ENCODE measurements around the gene FADD. TPM values are rescaled to one million over a fixed set of nuclear protein-coding genes. Genes with fewer than 3 reads are reported as not detected.

The FADD gene
- polyA plus RNA-seq, 1 donor (not counting 4 experiments of a cell fraction or from before 2014, with no cell fraction given), result 33.7 TPM

DNA sequence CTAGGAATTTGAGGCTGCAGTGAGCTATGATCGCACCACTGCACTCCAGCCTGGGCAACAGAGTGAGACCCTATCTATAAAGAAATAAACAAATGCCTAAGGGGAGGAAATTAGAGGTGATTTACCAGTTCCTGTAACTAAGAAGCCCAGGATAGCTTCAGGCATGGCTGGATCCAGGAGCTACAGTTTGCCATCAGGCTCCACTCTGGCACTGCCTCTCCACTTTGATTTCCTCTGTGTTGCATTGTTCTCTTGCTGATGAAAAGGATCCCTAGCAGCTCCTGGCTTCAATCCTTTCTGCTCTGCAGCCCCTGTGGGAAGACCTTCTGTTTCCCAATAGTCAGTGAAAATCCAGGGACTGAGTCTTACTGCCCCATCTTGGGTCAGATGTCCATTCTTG is 20.1 kb upstream of the FADD start:
- no peaks in the 10 kb centered on the region for H3K9me3 ChIP-seq (ENCODE audit: control insufficient read depth, low read depth, low read length)
- no peak overlapping the region for H3K9ac ChIP-seq (ENCODE audit: control insufficient read depth, extremely low read depth, insufficient read depth, low read length)
- no peak overlapping the region for H3K4me2 ChIP-seq (ENCODE audit: control insufficient read depth, extremely low read depth, insufficient read depth, low read depth, low read length)
- no peak overlapping the region for H3K27ac ChIP-seq (ENCODE audit: control insufficient read depth, insufficient read depth, low read length)
- no peak for DNase-seq (ENCODE audit: low read depth, low spot score)
- no peaks in the 10 kb centered on the region for H4K20me1 ChIP-seq (ENCODE audit: control insufficient read depth, extremely low read depth, insufficient read depth, low read length)
- FAIRE-seq, result no peak
- H3K79me2 ChIP-seq (ENCODE audit: control insufficient read depth, insufficient read depth, low read length), result no peaks in the 10 kb centered on the region
- H2AFZ ChIP-seq (ENCODE audit: control insufficient read depth, low read length), result no peak overlapping the region
- no peaks in the 10 kb centered on the region for H3K27me3 ChIP-seq (ENCODE audit: control insufficient read depth, extremely low read depth, insufficient read depth, low read length)
- TF ChIP-seq, protein P1, sequence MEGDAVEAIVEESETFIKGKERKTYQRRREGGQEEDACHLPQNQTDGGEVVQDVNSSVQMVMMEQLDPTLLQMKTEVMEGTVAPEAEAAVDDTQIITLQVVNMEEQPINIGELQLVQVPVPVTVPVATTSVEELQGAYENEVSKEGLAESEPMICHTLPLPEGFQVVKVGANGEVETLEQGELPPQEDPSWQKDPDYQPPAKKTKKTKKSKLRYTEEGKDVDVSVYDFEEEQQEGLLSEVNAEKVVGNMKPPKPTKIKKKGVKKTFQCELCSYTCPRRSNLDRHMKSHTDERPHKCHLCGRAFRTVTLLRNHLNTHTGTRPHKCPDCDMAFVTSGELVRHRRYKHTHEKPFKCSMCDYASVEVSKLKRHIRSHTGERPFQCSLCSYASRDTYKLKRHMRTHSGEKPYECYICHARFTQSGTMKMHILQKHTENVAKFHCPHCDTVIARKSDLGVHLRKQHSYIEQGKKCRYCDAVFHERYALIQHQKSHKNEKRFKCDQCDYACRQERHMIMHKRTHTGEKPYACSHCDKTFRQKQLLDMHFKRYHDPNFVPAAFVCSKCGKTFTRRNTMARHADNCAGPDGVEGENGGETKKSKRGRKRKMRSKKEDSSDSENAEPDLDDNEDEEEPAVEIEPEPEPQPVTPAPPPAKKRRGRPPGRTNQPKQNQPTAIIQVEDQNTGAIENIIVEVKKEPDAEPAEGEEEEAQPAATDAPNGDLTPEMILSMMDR (optimal IDR thresholded peaks at IDR 0.05 in 1 of 3, IDR thresholded peaks at IDR 0.05 in 1 of 3, conservative IDR thresholded peaks at IDR 0.05 in 1 of 3; ENCODE audit: extremely low read depth in 1 of 3, insufficient read depth in 2 of 3, low read length in 3 of 3), result no peak
- no peak for TF ChIP-seq EZH2 (IDR thresholded peaks at IDR 0.05; ENCODE audit: low read length)
- peaks cover 0 to 8% of the 10 kb centered on the region in 2 experiments for H3K36me3 ChIP-seq (ENCODE audit: control insufficient read depth in 2 of 2, extremely low read depth in 1 of 2, insufficient read depth in 2 of 2, low read length in 2 of 2)
- no peaks in the 10 kb centered on the region for H3K4me1 ChIP-seq (ENCODE audit: control insufficient read depth, extremely low read depth, insufficient read depth, low read length)
- dilution Hi-C loops (cut with MboI; ENCODE audit: extremely low pct_ligation_motif_present, low sequenced_read_pairs), result no loop called here
- H3K4me3 ChIP-seq (ENCODE audit: control insufficient read depth in 2 of 3, extremely low read depth in 1 of 3, insufficient read depth in 2 of 3, low read depth in 1 of 3, low read length in 3 of 3), result no peak overlapping the region
- H3K9me1 ChIP-seq (ENCODE audit: control insufficient read depth, extremely low read depth, insufficient read depth, low read length), result no peaks in the 10 kb centered on the region

DNA sequence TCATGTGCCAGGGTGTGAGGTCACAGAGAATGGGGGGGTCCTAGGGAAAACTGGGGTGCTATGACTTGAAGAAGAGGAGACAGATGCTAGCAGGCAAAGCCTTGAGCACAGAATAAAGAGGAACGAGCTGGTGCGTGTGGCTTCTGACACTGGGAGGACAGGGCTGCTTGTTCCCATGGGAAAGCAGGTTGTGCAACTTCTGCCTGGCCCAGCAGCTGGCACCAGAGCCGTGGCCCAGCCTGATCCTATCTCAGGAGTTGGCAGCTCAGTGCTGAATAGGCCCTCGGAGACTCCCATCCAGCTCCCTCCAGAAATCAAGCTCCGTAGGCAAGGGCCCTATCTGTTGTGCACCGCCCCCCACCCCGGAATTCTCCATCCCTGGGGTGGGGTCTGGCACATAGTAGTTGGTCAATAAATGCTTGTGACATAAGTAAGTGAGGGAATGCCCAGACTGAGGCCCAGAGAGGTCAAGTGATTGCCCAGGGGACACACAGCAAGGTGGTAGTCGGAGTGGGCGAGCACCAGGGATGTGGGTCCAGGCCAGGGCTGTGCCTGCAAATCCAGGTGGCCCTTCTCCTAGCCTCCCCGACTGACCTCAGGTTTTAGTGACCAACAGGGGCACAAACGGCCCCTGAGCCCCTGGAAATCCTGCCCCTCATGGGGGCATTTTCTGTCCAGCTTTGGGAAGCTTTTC is 19.5 kb upstream of the FADD start:
- H3K79me2 ChIP-seq (ENCODE audit: control insufficient read depth, insufficient read depth, low read length), result no peaks in the 10 kb centered on the region
- no peaks in the 10 kb centered on the region for H3K9me1 ChIP-seq (ENCODE audit: control insufficient read depth, extremely low read depth, insufficient read depth, low read length)
- H3K27ac ChIP-seq (ENCODE audit: control insufficient read depth, insufficient read depth, low read length), result no peak overlapping the region
- TF ChIP-seq, protein P1 (optimal IDR thresholded peaks at IDR 0.05 in 1 of 3, IDR thresholded peaks at IDR 0.05 in 1 of 3, conservative IDR thresholded peaks at IDR 0.05 in 1 of 3; ENCODE audit: extremely low read depth in 1 of 3, insufficient read depth in 2 of 3, low read length in 3 of 3), result no peak
- no peak for TF ChIP-seq EZH2 (IDR thresholded peaks at IDR 0.05; ENCODE audit: low read length)
- no peaks in the 10 kb centered on the region for H3K9me3 ChIP-seq (ENCODE audit: control insufficient read depth, low read depth, low read length)
- no peak overlapping the region for H3K4me2 ChIP-seq (ENCODE audit: control insufficient read depth, extremely low read depth, insufficient read depth, low read depth, low read length)
- H3K27me3 ChIP-seq (ENCODE audit: control insufficient read depth, extremely low read depth, insufficient read depth, low read length), result no peaks in the 10 kb centered on the region
- dilution Hi-C loops (cut with MboI; ENCODE audit: extremely low pct_ligation_motif_present, low sequenced_read_pairs), result no loop called here
- FAIRE-seq (no peak), DNase-seq (ENCODE audit: low read depth, low spot score) (no peak)
- no peak overlapping the region for H3K9ac ChIP-seq (ENCODE audit: control insufficient read depth, extremely low read depth, insufficient read depth, low read length)
- H2AFZ ChIP-seq (ENCODE audit: control insufficient read depth, low read length), result no peak overlapping the region
- H3K4me1 ChIP-seq (ENCODE audit: control insufficient read depth, extremely low read depth, insufficient read depth, low read length), result no peaks in the 10 kb centered on the region
- no peak overlapping the region for H3K4me3 ChIP-seq (ENCODE audit: control insufficient read depth in 2 of 3, extremely low read depth in 1 of 3, insufficient read depth in 2 of 3, low read depth in 1 of 3, low read length in 3 of 3)
- peaks cover 0 to 9% of the 10 kb centered on the region in 2 experiments for H3K36me3 ChIP-seq (ENCODE audit: control insufficient read depth in 2 of 2, extremely low read depth in 1 of 2, insufficient read depth in 2 of 2, low read length in 2 of 2)
- no peaks in the 10 kb centered on the region for H4K20me1 ChIP-seq (ENCODE audit: control insufficient read depth, extremely low read depth, insufficient read depth, low read length)

Measured in keratinocyte (primary cell).